SJSA1 (cell line): Measurements from ENCODE around the gene TMBIM4. TPM values are rescaled to one million over a fixed set of nuclear protein-coding genes. Genes with fewer than 3 reads are reported as not detected.

Experiments
- DNase-seq, 2 experiments: peaks; one replicate each; pipeline ENCODE4 v3.0.0-alpha.2; 2015 to 2020; ENCODE audit warnings: low spot score in 2 of 2, low read depth in 1 of 2
- H3K27ac ChIP-seq: fragments of 250-450 bp; sonication (Bioruptor Pico); 2 replicates; pipeline ENCODE4 v1.5.1; 2020; ENCODE audit warnings: mild to moderate bottlenecking, moderate library complexity
- H3K27me3 ChIP-seq: fragments of 250-450 bp; sonication (Bioruptor Pico); replicated peaks from 2 replicates; pipeline ENCODE4 v1.5.1; 2020; ENCODE audit warnings: mild to moderate bottlenecking, moderate library complexity
- H3K36me3 ChIP-seq: fragments of 250-450 bp; sonication (Bioruptor Pico); 2 replicates; pipeline ENCODE4 v1.5.1; 2020; ENCODE audit warnings: mild to moderate bottlenecking
- H3K4me1 ChIP-seq: fragments of 250-450 bp; sonication (Bioruptor Pico); replicated peaks from 2 replicates; pipeline ENCODE4 v1.6.1; 2021; ENCODE audit warnings: mild to moderate bottlenecking
- H3K4me3 ChIP-seq: fragments of 250-450 bp; sonication (Bioruptor Pico); 2 replicates; pipeline ENCODE4 v1.5.1; 2020; ENCODE audit warnings: mild to moderate bottlenecking
- H3K9me3 ChIP-seq: fragments of 250-450 bp; sonication (Bioruptor Pico); replicated peaks from 2 replicates; pipeline ENCODE4 v1.5.1; 2020; ENCODE audit warnings: mild to moderate bottlenecking
- total RNA-seq: library from RNA; depleted of rRNA; stranded (reverse); fragments of >200 nt; shearing (Covaris generic); gene quantifications from 2 replicates; pipeline ENCODE4 v1.2.3, GENCODE V29; 2014

The TMBIM4 gene
- total RNA-seq, 1 experiment from 2014 or later = 162 TPM

DNA sequence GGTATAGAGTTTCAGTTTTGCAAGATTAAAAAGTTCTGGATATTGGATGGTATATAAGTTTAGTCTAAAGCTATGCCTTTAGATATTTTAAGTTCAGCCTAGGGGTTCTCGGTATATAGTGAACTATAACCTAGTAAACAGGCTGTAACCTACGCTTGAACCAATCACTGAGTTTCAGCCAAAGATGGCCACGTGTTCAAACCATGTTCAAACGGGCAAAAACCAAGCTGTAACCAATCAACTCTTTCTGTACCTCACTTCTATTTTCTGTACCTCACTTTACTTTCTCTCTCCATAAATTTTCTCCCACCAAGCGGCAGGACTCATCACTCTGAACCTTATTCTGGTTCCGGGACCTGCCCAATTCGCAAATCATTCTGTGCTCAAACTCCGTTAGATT lies 1.4 kb downstream of the TMBIM4 start:
- DNase-seq = no peak
- Histone ChIP-seq H3K27ac (peak overlapping the region; percentile 94), H3K4me1 (peaks cover 12% of the 10 kb centered on the region), H3K9me3 (no peaks in the 10 kb centered on the region), H3K36me3 (peaks cover 41% of the 10 kb centered on the region), H3K4me3 (peak overlapping the region; percentile 66), H3K27me3 (no peaks in the 10 kb centered on the region)

DNA sequence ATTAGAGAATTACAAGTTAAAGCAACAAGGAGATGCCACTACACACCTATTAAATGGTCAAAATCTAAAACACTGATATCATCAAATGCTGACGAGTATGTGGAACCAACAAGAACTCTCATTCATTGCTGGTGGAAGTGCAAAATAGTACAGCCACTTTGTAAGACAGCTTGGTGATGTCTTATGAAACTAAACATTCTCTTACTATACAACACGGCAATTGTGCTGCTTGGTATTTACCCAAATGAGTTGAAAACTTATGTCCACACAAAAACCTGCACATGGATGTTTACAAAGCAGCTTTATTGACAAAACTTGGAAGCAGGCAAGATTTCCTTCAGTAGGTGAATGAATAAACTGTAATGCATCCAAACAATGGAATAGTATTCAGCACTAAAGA lies 3.2 kb downstream of the TMBIM4 start:
- DNase-seq = no peak
- no peaks in the 10 kb centered on the region for H3K9me3 ChIP-seq
- no peak overlapping the region for H3K4me3 ChIP-seq
- H3K36me3 ChIP-seq = peaks cover 41% of the 10 kb centered on the region
- H3K27me3 ChIP-seq = no peaks in the 10 kb centered on the region
- H3K4me1 ChIP-seq = peaks cover 12% of the 10 kb centered on the region
- no peak overlapping the region for H3K27ac ChIP-seq

- Histone ChIP-seq H3K4me3 (no peak overlapping the region), H3K27ac (no peak overlapping the region), H3K4me1 (peaks cover 12% of the 10 kb centered on the region), H3K9me3 (no peaks in the 10 kb centered on the region), H3K36me3 (peaks cover 46% of the 10 kb centered on the region), H3K27me3 (no peaks in the 10 kb centered on the region)
- DNase-seq = no peak
Measured at GRCh38 chr12:66165141-66165540, 4.7 kb downstream of the TMBIM4 start.

- DNase-seq = no peak
- peaks cover 12% of the 10 kb centered on the region; the same call in 1 of the 2 replicates for H3K4me1 ChIP-seq
- H3K9me3 ChIP-seq = no peaks in the 10 kb centered on the region
- H3K27me3 ChIP-seq = no peaks in the 10 kb centered on the region
- H3K27ac ChIP-seq = no peak overlapping the region
- peaks cover 51% of the 10 kb centered on the region for H3K36me3 ChIP-seq
- H3K4me3 ChIP-seq = no peak overlapping the region
Measured at GRCh38 chr12:66164349-66164821, 5.4 kb downstream of the TMBIM4 start.

DNA sequence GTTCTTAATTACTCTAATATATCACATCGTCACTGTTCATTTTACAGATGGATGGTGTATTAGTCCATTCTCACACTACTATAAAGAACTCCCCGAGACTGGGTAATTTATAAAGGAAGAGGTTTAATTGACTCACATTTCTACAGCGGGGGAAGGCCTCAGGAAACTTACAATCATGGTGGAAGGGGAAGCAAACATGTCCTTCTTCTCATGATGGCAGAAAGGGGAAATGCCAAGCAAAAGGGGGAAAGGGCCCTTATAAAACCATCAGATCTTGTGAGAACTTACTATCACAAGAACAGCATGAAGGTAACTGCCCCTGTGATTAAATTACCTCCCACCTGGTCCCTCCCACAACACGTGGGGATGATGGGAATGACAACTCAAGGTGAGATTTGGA lies 6.5 kb downstream of the TMBIM4 start:
- no peaks in the 10 kb centered on the region for H3K9me3 ChIP-seq
- DNase-seq = no peak
- H3K36me3 ChIP-seq = peaks cover 59% of the 10 kb centered on the region
- no peak overlapping the region for H3K4me3 ChIP-seq
- no peak overlapping the region for H3K27ac ChIP-seq
- H3K4me1 ChIP-seq = peaks cover 8% of the 10 kb centered on the region; the same call in 1 of the 2 replicates
- no peaks in the 10 kb centered on the region for H3K27me3 ChIP-seq

GRCh38 chr12:66162701-66163100 lies 7.1 kb downstream of the TMBIM4 start:
- peaks cover 3% of the 10 kb centered on the region; the same call in 1 of the 2 replicates for H3K4me1 ChIP-seq
- no peaks in the 10 kb centered on the region for H3K9me3 ChIP-seq
- H3K4me3 ChIP-seq = no peak overlapping the region
- no peak for DNase-seq
- H3K27me3 ChIP-seq = no peaks in the 10 kb centered on the region
- H3K36me3 ChIP-seq = peaks cover 57% of the 10 kb centered on the region
- H3K27ac ChIP-seq = no peak overlapping the region

DNA sequence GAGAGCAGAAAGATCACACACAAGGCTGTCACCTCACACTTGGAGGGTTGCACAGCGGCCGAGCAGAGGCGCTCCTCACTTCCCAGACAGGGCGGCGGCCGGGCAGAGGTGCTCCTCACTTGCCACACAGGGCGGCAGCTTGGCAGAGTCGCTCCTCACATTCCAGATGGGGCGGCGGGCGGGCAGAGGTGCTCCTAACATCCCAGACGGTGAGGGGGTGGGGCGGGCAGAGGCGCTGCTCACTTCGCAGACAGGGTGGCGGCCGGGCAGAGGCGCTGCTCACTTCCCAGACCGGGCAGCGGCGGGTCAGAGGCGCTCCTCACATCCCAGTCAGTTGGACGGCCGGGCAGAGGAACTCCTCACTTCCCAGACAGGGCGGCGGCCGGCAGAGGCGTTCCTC lies 9.1 kb downstream of the TMBIM4 start:
- peaks cover 40% of the 10 kb centered on the region for H3K36me3 ChIP-seq
- no peak for DNase-seq
- H3K27me3 ChIP-seq = no peaks in the 10 kb centered on the region
- no peak overlapping the region for H3K4me3 ChIP-seq
- H3K27ac ChIP-seq = no peak overlapping the region
- no peaks in the 10 kb centered on the region for H3K4me1 ChIP-seq
- no peaks in the 10 kb centered on the region for H3K9me3 ChIP-seq

DNA sequence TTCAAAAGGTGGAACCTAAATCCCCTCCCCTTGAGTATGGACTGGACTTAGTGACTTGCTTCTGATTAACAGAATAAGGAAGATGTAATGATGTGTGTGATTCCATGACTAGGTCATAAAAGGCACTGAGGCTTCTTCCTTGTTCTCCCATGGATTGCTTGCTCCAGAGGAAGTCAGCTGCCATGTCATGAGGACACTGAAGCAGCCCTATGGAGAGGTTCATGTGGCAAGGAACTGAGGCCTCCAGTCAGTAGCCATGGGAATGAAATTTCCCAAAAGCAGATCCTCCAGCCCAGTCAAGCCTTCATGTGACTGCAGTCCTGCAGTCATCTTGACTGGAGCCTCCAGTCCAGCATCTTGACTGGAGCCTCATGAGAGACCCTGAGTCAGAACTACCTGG lies 10.7 kb downstream of the TMBIM4 start:
- peaks cover 27% of the 10 kb centered on the region for H3K36me3 ChIP-seq
- no peaks in the 10 kb centered on the region for H3K9me3 ChIP-seq
- no peak for DNase-seq

DNA sequence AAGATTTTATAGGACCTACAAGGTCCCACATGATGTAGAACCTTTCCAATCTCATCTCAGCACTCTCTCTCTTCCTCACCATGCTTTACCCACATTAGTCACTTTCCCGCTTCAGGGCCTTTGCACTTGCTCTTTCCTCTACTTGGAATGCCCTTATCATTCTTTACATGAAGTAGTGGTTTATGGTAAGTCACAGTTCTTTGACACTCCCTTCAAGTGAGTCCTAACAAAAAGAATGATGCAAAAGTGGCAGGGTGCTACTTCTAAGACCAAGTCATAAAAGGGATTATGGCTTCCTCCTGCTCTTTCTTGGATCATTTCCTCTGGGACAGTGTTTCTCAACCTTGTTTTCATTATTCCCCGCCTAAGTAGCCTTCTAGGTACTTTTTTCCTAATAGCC lies 13.1 kb downstream of the TMBIM4 start:
- H3K27ac ChIP-seq = no peak overlapping the region
- no peak overlapping the region for H3K4me3 ChIP-seq
- no peaks in the 10 kb centered on the region for H3K27me3 ChIP-seq
- no peaks in the 10 kb centered on the region for H3K9me3 ChIP-seq
- H3K4me1 ChIP-seq = no peaks in the 10 kb centered on the region
- no peak for DNase-seq
- peaks cover 21% of the 10 kb centered on the region for H3K36me3 ChIP-seq

More for the DNA sequence above, 10.7 kb downstream of the TMBIM4 start:
- no peaks in the 10 kb centered on the region for H3K27me3 ChIP-seq
- no peak overlapping the region for H3K4me3 ChIP-seq
- H3K27ac ChIP-seq = no peak overlapping the region
- no peaks in the 10 kb centered on the region for H3K4me1 ChIP-seq

- Histone ChIP-seq H3K4me3 (no peak overlapping the region), H3K27ac (no peak overlapping the region), H3K4me1 (no peaks in the 10 kb centered on the region), H3K27me3 (no peaks in the 10 kb centered on the region), H3K9me3 (no peaks in the 10 kb centered on the region), H3K36me3 (peaks cover 15% of the 10 kb centered on the region)
- no peak for DNase-seq
Measured at GRCh38 chr12:66154776-66155175, 15.0 kb downstream of the TMBIM4 start.

DNA sequence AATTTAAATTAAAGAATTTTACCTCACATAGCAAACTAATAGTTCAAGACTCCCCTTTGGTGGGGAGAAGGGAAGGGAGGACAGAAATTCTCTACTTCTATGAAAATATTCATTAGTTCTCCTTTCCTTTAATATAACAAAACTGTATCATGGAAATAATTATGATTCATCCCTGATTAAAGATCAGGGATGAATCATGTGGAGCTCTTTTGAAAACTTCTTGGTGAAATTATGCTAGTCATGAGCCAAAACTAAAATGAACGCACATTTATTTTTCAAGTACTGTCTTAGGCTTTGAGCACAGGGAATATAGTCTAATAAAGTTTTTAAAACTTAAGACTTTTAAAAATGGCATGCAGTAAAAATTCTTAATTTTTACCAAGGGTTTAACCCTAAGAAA lies 17.1 kb downstream of the TMBIM4 start:
- Histone ChIP-seq H3K4me1 (no peaks in the 10 kb centered on the region), H3K27ac (no peak overlapping the region), H3K9me3 (no peaks in the 10 kb centered on the region), H3K27me3 (no peaks in the 10 kb centered on the region), H3K36me3 (peaks cover 9% of the 10 kb centered on the region), H3K4me3 (no peak overlapping the region)
- DNase-seq = no peak

GRCh38 chr12:66149702-66150398 lies 19.9 kb downstream of the TMBIM4 start:
- Histone ChIP-seq H3K4me3 (no peak overlapping the region), H3K27me3 (no peaks in the 10 kb centered on the region), H3K4me1 (peaks cover 7% of the 10 kb centered on the region), H3K27ac (no peak overlapping the region), H3K36me3 (peaks cover 25% of the 10 kb centered on the region), H3K9me3 (no peaks in the 10 kb centered on the region)
- DNase-seq = no peak

- Histone ChIP-seq H3K27me3 (no peaks in the 10 kb centered on the region), H3K9me3 (no peaks in the 10 kb centered on the region), H3K27ac (peak overlapping the region; percentile 69), H3K4me1 (peaks cover 10% of the 10 kb centered on the region), H3K36me3 (peaks cover 70% of the 10 kb centered on the region), H3K4me3 (no peak overlapping the region)
- DNase-seq = peak in 1 of 2 experiments; percentile 71
Measured at GRCh38 chr12:66144791-66145754, 24.7 kb downstream of the TMBIM4 start.

DNA sequence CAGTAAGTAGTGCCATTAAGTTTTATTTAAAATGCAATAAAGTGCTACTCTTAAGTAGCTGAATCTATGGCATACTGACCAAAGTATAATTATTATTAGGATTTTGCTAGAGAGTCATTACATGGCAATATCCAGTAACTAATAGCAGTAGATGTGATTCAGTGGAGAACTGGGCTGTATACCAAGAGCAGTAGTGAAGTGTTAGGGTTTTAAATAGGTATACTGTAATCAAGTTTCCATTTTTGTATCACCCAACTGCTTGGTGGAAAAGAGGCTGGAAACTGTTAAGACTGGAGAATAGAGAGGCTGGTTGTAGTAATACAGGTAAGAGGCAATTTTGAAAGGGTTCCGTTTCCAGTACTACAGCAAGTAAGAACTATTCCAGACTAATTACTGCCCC lies 25.9 kb downstream of the TMBIM4 start:
- Histone ChIP-seq H3K4me3 (no peak overlapping the region), H3K27me3 (no peaks in the 10 kb centered on the region), H3K36me3 (peaks cover 73% of the 10 kb centered on the region), H3K4me1 (peaks cover 10% of the 10 kb centered on the region), H3K27ac (no peak overlapping the region), H3K9me3 (no peaks in the 10 kb centered on the region)
- no peak for DNase-seq
